Ishikawa (cell line): ENCODE data around the gene GLDC.

Experiments used
- CEBPB ChIP-seq: IDR thresholded peaks from 2 replicates; pipeline ENCODE4 v1.6.1; 2012
- CREB1 ChIP-seq: IDR thresholded peaks from 2 replicates; pipeline ENCODE4 v1.6.1; 2012; ENCODE audit warnings: low read depth
- EGR1 ChIP-seq: IDR thresholded peaks from 2 replicates; pipeline ENCODE4 v1.6.1; 2012
- EP300 ChIP-seq: IDR thresholded peaks from 2 replicates; pipeline ENCODE4 v1.6.1; 2012; ENCODE audit warnings: borderline replicate concordance
- FOXM1 ChIP-seq: IDR thresholded peaks from 2 replicates; pipeline ENCODE4 v1.6.1; 2012; ENCODE audit warnings: low read depth, borderline replicate concordance
- MAX ChIP-seq: IDR thresholded peaks from 2 replicates; pipeline ENCODE4 v1.6.1; 2012
- NFIC ChIP-seq: IDR thresholded peaks from 2 replicates; pipeline ENCODE4 v1.6.1; 2012
- RAD21 ChIP-seq: IDR thresholded peaks from 2 replicates; pipeline ENCODE4 v1.6.1; 2012; ENCODE audit warnings: low read depth
- TAF1 ChIP-seq: IDR thresholded peaks from 2 replicates; pipeline ENCODE4 v1.6.1; 2012; ENCODE audit warnings: low read depth, mild to moderate bottlenecking
- TCF12 ChIP-seq: IDR thresholded peaks from 2 replicates; pipeline ENCODE4 v1.6.1; 2012; ENCODE audit warnings: low read depth
- TEAD4 ChIP-seq: IDR thresholded peaks from 2 replicates; pipeline ENCODE4 v1.6.1; 2012
- YY1 ChIP-seq: IDR thresholded peaks from 2 replicates; pipeline ENCODE4 v1.6.1; 2012; ENCODE audit warnings: low read depth
- ZBTB7A ChIP-seq: IDR thresholded peaks from 2 replicates; pipeline ENCODE4 v1.6.1; 2012; ENCODE audit warnings: low read depth
- TF ChIP-seq, protein P1 (sequence below): IDR thresholded peaks from 2 replicates; pipeline ENCODE4 v1.6.1; 2012
- TF ChIP-seq, protein P2 (sequence below): IDR thresholded peaks from 2 replicates; pipeline ENCODE4 v1.6.1; 2012; ENCODE audit warnings: low read depth, mild to moderate bottlenecking

The GLDC gene

GRCh38 chr9:6590772-6591384 is 54.7 kb downstream of the GLDC start:
- TF ChIP-seq ZBTB7A, result no peak
- TF ChIP-seq, protein P1, sequence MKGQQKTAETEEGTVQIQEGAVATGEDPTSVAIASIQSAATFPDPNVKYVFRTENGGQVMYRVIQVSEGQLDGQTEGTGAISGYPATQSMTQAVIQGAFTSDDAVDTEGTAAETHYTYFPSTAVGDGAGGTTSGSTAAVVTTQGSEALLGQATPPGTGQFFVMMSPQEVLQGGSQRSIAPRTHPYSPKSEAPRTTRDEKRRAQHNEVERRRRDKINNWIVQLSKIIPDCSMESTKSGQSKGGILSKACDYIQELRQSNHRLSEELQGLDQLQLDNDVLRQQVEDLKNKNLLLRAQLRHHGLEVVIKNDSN, result no peak
- no peak for TF ChIP-seq YY1
- no peak for TF ChIP-seq RAD21
- no peak for TF ChIP-seq MAX
- TF ChIP-seq NFIC, result no peak
- TF ChIP-seq FOXM1, result no peak
- TF ChIP-seq CEBPB, result no peak
- TF ChIP-seq TAF1, result no peak
- no peak for TF ChIP-seq EGR1
- TF ChIP-seq TEAD4, result no peak
- no peak for TF ChIP-seq EP300
- no peak for TF ChIP-seq CREB1
- TF ChIP-seq TCF12, result no peak
- TF ChIP-seq, protein P2, sequence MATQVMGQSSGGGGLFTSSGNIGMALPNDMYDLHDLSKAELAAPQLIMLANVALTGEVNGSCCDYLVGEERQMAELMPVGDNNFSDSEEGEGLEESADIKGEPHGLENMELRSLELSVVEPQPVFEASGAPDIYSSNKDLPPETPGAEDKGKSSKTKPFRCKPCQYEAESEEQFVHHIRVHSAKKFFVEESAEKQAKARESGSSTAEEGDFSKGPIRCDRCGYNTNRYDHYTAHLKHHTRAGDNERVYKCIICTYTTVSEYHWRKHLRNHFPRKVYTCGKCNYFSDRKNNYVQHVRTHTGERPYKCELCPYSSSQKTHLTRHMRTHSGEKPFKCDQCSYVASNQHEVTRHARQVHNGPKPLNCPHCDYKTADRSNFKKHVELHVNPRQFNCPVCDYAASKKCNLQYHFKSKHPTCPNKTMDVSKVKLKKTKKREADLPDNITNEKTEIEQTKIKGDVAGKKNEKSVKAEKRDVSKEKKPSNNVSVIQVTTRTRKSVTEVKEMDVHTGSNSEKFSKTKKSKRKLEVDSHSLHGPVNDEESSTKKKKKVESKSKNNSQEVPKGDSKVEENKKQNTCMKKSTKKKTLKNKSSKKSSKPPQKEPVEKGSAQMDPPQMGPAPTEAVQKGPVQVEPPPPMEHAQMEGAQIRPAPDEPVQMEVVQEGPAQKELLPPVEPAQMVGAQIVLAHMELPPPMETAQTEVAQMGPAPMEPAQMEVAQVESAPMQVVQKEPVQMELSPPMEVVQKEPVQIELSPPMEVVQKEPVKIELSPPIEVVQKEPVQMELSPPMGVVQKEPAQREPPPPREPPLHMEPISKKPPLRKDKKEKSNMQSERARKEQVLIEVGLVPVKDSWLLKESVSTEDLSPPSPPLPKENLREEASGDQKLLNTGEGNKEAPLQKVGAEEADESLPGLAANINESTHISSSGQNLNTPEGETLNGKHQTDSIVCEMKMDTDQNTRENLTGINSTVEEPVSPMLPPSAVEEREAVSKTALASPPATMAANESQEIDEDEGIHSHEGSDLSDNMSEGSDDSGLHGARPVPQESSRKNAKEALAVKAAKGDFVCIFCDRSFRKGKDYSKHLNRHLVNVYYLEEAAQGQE, result no peak

DNA sequence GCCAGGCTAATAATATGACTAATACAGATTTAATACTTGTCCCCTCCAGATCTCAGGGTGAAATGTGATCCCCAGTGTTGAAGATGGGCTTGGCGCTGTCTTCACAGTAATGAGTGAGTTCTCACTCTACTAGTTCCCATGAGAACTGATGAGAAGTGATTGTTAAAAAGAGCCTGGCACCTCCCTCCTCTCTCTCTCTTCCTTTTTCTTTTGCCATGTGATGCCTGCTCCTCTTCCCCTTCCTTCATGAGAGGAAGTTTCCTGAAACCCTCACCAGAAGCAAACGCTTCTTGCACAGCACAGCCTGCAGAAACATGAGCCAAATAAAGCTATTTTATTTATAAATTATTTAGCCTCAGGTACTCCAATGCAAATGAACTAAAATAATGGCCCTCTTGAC is 55.2 kb downstream of the GLDC start:
- TF ChIP-seq MAX (no peak), TEAD4 (no peak)

DNA sequence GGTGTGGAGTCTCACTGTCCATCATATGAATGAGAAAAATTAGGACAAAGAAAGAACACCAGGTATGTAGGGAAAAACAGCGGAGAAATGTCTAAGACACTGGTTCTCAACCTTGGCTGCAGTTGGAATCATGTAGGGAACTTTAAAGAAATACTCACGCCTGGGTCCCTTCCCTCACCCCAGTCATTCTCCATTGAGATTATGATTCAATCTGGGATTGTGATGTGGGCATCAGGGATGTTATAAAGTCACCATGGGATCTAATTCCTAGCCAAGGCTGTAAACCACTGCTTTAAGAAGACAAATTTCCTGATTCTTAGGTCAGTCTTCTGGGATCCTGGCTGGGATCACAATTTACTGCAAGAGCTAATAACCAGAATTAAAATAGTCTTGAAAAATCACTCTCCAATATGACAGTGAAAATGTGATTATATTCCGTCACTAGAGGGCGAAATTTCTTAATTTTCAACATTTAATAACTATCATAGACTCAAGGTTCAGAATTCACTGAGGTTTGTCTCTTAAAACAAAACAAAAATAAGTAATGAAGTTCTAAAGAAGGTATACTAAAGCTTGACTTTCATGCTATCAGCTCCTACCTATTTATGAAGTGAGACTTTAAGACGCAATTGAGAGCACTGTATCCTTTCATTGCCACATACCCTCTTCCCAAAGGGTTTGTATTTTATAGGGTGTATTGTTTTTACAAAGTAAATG is 60.5 kb downstream of the GLDC start:
- TF ChIP-seq RAD21, result peak; percentile 62
- no peak for TF ChIP-seq NFIC
- no peak for TF ChIP-seq TCF12

- TF ChIP-seq TAF1, result no peak
- no peak for TF ChIP-seq ZBTB7A
- no peak for TF ChIP-seq CREB1
- TF ChIP-seq RAD21, result no peak
- no peak for TF ChIP-seq YY1
- TF ChIP-seq EP300, result no peak
- no peak for TF ChIP-seq TCF12
- no peak for TF ChIP-seq NFIC
- TF ChIP-seq CEBPB, result no peak
- TF ChIP-seq, protein P2, result no peak
- TF ChIP-seq TEAD4, result no peak
- no peak for TF ChIP-seq MAX
- TF ChIP-seq, protein P1, result no peak
- no peak for TF ChIP-seq FOXM1
- TF ChIP-seq EGR1, result no peak
These were observed 64.3 kb downstream of the GLDC start for GRCh38 chr9:6581253-6581652.

GRCh38 chr9:6579613-6580012 is 65.9 kb downstream of the GLDC start:
- TF ChIP-seq CEBPB (no peak), TAF1 (no peak), YY1 (no peak), NFIC (no peak), RAD21 (no peak), FOXM1 (no peak), EP300 (no peak), MAX (no peak), CREB1 (no peak), TEAD4 (no peak), EGR1 (no peak), TCF12 (no peak), ZBTB7A (no peak)
- TF ChIP-seq, protein P1, result no peak
- TF ChIP-seq, protein P2, result no peak
